ENCODE results near the gene C2orf42. TPM values are rescaled to one million over a fixed set of nuclear protein-coding genes. Genes with fewer than 3 reads are reported as not detected.

Gene C2orf42
- total and polyA plus RNA-seq, 2 experiments from 2014 or later: 10.1 to 22.0 TPM

DNA sequence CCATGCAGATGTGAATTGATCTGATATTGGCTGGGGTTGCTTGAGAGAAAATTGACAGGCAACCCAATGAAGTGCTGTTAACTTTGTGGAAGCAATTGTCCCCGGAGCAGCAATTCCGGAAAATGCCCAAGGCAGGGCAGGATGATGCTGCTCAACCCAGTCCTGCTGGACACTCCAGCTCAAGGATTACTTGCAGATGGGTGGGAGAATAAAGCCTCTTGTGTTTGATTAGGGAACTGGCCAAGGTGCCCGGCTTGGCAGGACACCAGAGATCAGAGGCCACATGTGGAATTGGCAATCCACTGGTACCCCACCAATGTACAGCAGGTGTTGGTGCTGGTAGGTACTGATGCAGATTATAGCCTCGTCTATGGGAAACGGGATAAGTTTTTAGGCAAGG is 12.3 kb upstream of the C2orf42 start:
- no peak for DNase-seq (ENCODE audit: low spot score)
- Histone ChIP-seq H2AFZ (no peak overlapping the region), H3K27me3 (no peaks in the 10 kb centered on the region), H3K4me1 (ENCODE audit: insufficient read depth) (no peaks in the 10 kb centered on the region), H4K20me1 (ENCODE audit: insufficient read depth, poor library complexity, severe bottlenecking) (no peaks in the 10 kb centered on the region), H3K4me3 (no peak overlapping the region), H3K79me2 (no peaks in the 10 kb centered on the region), H3K36me3 (replicated peaks; ENCODE audit: insufficient read depth, low read depth) (no peaks in the 10 kb centered on the region), H3K9me2 (replicated peaks; ENCODE audit: insufficient read depth) (no peaks in the 10 kb centered on the region), H3K27ac (no peak overlapping the region), H3K4me2 (no peak overlapping the region), H3K9me3 (ENCODE audit: low read depth) (no peaks in the 10 kb centered on the region)
- 85% methylated on average over 5 of the region's 5 CpGs for WGBS (ENCODE audit: low lambda C conversion rate, missing lambda C conversion rate)
- TF ChIP-seq CTCF (IDR thresholded peaks at IDR 0.05; ENCODE audit: poor library complexity) (no peak), EZH2 (IDR thresholded peaks at IDR 0.05; ENCODE audit: borderline replicate concordance) (no peak), EZH2phosphoT487 (IDR thresholded peaks at IDR 0.05; ENCODE audit: low read depth, severe bottlenecking, unreplicated experiment) (no peak)

GRCh38 chr2:70202236-70202806 is 11.5 kb upstream of the C2orf42 start:
- WGBS (ENCODE audit: low lambda C conversion rate, missing lambda C conversion rate): 84% methylated on average over 9 of the region's 9 CpGs
- H3K27me3 ChIP-seq: no peaks in the 10 kb centered on the region

DNA sequence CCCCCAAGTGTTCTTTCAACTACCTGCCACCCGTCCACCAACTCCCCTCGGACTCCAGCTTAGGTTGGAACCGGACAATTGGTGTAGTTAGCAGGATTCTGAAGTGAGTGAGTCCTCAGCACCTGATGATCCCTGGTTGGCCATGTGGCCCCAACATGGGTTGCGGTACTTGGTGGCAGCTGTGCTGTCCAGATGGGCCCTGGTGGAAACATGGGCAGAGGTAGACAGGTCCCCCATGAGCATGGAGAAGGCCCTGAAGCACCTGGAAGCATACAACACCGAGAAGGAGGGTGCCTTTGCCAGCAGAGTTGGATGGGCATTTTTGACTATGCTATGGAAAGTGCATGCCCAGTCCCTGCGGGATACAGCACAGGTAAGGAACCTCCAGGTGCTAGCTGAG is 11.0 kb upstream of the C2orf42 start:
- no peaks in the 10 kb centered on the region for H3K9me2 ChIP-seq (replicated peaks; ENCODE audit: insufficient read depth)
- WGBS (ENCODE audit: low lambda C conversion rate, missing lambda C conversion rate): 95% methylated on average over 6 of the region's 6 CpGs
- no peaks in the 10 kb centered on the region for H4K20me1 ChIP-seq (ENCODE audit: insufficient read depth, poor library complexity, severe bottlenecking)
- no peak overlapping the region for H3K4me3 ChIP-seq
- no peak overlapping the region for H2AFZ ChIP-seq
- no peaks in the 10 kb centered on the region for H3K27me3 ChIP-seq
- no peaks in the 10 kb centered on the region for H3K79me2 ChIP-seq
- H3K9me3 ChIP-seq (ENCODE audit: low read depth): no peaks in the 10 kb centered on the region
- no peak for TF ChIP-seq CTCF (IDR thresholded peaks at IDR 0.05; ENCODE audit: poor library complexity)
- no peak for TF ChIP-seq EZH2phosphoT487 (IDR thresholded peaks at IDR 0.05; ENCODE audit: low read depth, severe bottlenecking, unreplicated experiment)
- no peak for TF ChIP-seq EZH2 (IDR thresholded peaks at IDR 0.05; ENCODE audit: borderline replicate concordance)
- no peaks in the 10 kb centered on the region for H3K4me1 ChIP-seq (ENCODE audit: insufficient read depth)
- H3K27ac ChIP-seq: no peak overlapping the region
- no peak for DNase-seq (ENCODE audit: low spot score)
- no peak overlapping the region for H3K4me2 ChIP-seq
- H3K36me3 ChIP-seq (replicated peaks; ENCODE audit: insufficient read depth, low read depth): no peaks in the 10 kb centered on the region

More at GRCh38 chr2:70202236-70202806, 11.5 kb upstream of the C2orf42 start:
- Histone ChIP-seq H3K9me2 (replicated peaks; ENCODE audit: insufficient read depth) (no peaks in the 10 kb centered on the region), H3K27ac (no peak overlapping the region), H2AFZ (no peak overlapping the region), H3K9me3 (ENCODE audit: low read depth) (no peaks in the 10 kb centered on the region), H3K4me1 (ENCODE audit: insufficient read depth) (no peaks in the 10 kb centered on the region), H3K4me3 (no peak overlapping the region), H3K79me2 (no peaks in the 10 kb centered on the region), H4K20me1 (ENCODE audit: insufficient read depth, poor library complexity, severe bottlenecking) (no peaks in the 10 kb centered on the region), H3K4me2 (no peak overlapping the region), H3K36me3 (replicated peaks; ENCODE audit: insufficient read depth, low read depth) (no peaks in the 10 kb centered on the region)
- TF ChIP-seq CTCF (IDR thresholded peaks at IDR 0.05; ENCODE audit: poor library complexity): no peak
- TF ChIP-seq EZH2 (IDR thresholded peaks at IDR 0.05; ENCODE audit: borderline replicate concordance): no peak
- no peak for TF ChIP-seq EZH2phosphoT487 (IDR thresholded peaks at IDR 0.05; ENCODE audit: low read depth, severe bottlenecking, unreplicated experiment)
- DNase-seq (ENCODE audit: low spot score): no peak

All from hepatocyte (in vitro differentiated cells).